Measurements from ENCODE around the gene DOCK4.

DNA sequence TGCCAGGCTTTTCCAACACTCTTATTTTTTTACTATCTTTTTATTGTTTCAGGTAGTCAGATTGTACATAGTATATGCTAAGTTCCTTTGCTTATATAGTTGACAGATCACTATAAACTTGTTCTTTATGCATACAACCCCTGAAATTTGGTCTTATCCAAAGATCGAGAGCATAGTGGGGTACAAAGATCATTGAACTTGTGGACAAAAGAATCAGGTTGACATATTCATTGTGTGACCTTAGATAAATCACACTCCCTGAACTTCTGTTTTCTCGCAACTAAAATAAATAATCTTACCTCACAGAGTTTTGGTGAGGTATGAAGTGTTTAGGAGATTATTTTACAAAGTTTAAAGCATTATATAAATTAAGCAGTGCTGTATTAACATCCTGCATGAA is 22.4 kb upstream of the DOCK4 start:
- TF ChIP-seq CTCF (conservative IDR thresholded peaks at IDR 0.05) (no peak), ZFX (IDR thresholded peaks at IDR 0.05) (no peak)

All from C4-2B (cell line).